Small intestine (tissue), 7 donors: ENCODE results near the gene CLDN10. TPM values are rescaled to one million over a fixed set of nuclear protein-coding genes. Genes with fewer than 3 reads are reported as not detected.

Experiments used
- DNase-seq, 2 donors: peaks; one replicate each; pipeline versions ENCODE4 v3.0.0 to v3.0.0-alpha.2; 2013
- FAIRE-seq: peaks from 2 replicates; lab custom pipeline; 2012; peaks lifted over from hg19 to GRCh38; lab: Jason Lieb, UNC
- H3K27ac ChIP-seq, 3 donors: one replicate each; pipeline ENCODE4 v1.5.1; 2013; ENCODE audit warnings: low read length in 2 of 3, mild to moderate bottlenecking in 2 of 3, control low read depth in 1 of 3, inconsistent platforms in 1 of 3, low read depth in 1 of 3, moderate library complexity in 1 of 3
- H3K27me3 ChIP-seq, 3 donors: one replicate each; pipeline ENCODE4 v1.6.1; 2013; ENCODE audit warnings: low read length in 3 of 3, inconsistent platforms in 1 of 3; ENCODE audit not compliant: control insufficient read depth in 3 of 3, insufficient read depth in 3 of 3
- H3K36me3 ChIP-seq, 3 donors: one replicate each; pipeline ENCODE4 v1.6.1; 2013; ENCODE audit warnings: low read length in 3 of 3, inconsistent platforms in 1 of 3, low read depth in 1 of 3, mild to moderate bottlenecking in 1 of 3, moderate library complexity in 1 of 3; ENCODE audit not compliant: control insufficient read depth in 3 of 3, insufficient read depth in 2 of 3
- H3K4me1 ChIP-seq, 3 donors: one replicate each; pipeline ENCODE4 v1.6.1; 2013; ENCODE audit warnings: low read length in 2 of 3, inconsistent platforms in 1 of 3, low read depth in 1 of 3, mild to moderate bottlenecking in 1 of 3, moderate library complexity in 1 of 3; ENCODE audit not compliant: control insufficient read depth in 3 of 3, insufficient read depth in 2 of 3
- H3K4me3 ChIP-seq, 3 donors: one replicate each; pipeline ENCODE4 v1.5.1; 2013; ENCODE audit warnings: low read length in 3 of 3, control low read depth in 1 of 3, inconsistent platforms in 1 of 3, low read depth in 1 of 3, mild to moderate bottlenecking in 1 of 3, moderate library complexity in 1 of 3
- H3K9me3 ChIP-seq, 2 donors: one replicate each; pipeline ENCODE4 v1.6.1; 2013; ENCODE audit warnings: low read depth in 1 of 2, low read length in 1 of 2; ENCODE audit not compliant: control insufficient read depth in 2 of 2, insufficient read depth in 1 of 2
- WGBS, 3 donors: extraction: QIAGEN DNeasy Blood & Tissue Kit; methylation state at CpG; one replicate each; pipeline ENCODE4 v1.1.7; 2013; 5-methylcytosine and 5-hydroxymethylcytosine counted together
- polyA plus RNA-seq, 4 donors: library from polyadenylated mRNA; stranded (reverse) in 3 of 4; unstranded in 1 of 4; fragments of 200-250 nt in 3 of 4; fragments of 120-200 nt in 1 of 4; gene quantifications; one replicate each; pipeline versions ENCODE4 v1.2.1 to v1.2.3, GENCODE V29; 2013
- donor health status: healthy with polysubstance abuse.
- donor health status: control.
- donor health status: control.
- donor health status: Bipolar disorder and iron deficiency.
- donor health status: healthy.

Gene CLDN10
- polyA plus RNA-seq, 4 donors: 0.09 to 0.54 TPM; not detected in 2

DNA sequence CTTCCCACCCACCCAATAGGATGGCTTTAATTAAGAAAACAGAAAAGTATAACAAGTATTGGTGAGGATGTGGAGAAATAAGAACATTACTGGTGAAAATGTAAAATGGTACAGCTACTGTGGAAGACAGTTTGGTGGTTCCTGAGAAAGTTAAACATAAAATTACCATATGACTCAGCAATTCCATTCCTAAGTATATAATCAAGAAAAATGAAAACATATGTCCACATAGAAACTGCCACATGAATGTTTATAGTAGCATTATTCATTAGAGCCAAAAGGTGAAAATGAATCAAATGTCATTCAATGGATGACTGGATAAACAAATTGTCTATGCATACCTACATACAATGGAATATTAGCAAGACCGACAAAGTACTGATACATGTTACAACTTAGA lies 75.1 kb downstream of the CLDN10 start:
- DNase-seq: no peak
- 97 to 100% (median 97%) methylated on average over 1 of the region's 1 CpG for WGBS, 3 donors
- no peak overlapping the region for H3K4me3 ChIP-seq
- H3K9me3 ChIP-seq: no peaks in the 10 kb centered on the region
- H3K27ac ChIP-seq: no peak overlapping the region
- H3K27me3 ChIP-seq: peaks cover 0 to 4% (median 0%) of the 10 kb centered on the region in 3 donors
- no peak for FAIRE-seq
- peaks cover 0 to 13% (median 0%) of the 10 kb centered on the region in 3 donors for H3K36me3 ChIP-seq
- H3K4me1 ChIP-seq: no peaks in the 10 kb centered on the region

DNA sequence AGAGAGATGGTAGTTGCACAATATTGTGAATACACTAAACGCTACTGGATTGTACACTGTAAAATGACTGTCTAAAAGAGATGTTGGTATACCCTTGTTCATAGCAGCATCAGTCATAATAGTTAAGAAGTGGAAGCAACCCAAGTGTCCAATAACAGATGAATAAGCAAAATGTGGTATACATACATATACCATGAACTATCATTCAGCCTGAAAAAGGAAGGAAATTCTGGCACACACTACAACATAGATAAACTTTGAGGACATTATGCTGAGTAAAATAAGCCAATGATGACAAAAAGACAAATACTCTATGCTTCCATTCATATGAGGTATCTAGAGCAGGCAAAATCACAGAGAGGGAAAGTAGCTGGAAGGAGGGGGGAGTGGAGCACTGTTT lies 76.0 kb downstream of the CLDN10 start:
- H3K27me3 ChIP-seq: peaks cover 0 to 4% (median 0%) of the 10 kb centered on the region in 3 donors
- 89 to 97% (median 94%) methylated on average over 1 of the region's 1 CpG for WGBS, 3 donors

DNA sequence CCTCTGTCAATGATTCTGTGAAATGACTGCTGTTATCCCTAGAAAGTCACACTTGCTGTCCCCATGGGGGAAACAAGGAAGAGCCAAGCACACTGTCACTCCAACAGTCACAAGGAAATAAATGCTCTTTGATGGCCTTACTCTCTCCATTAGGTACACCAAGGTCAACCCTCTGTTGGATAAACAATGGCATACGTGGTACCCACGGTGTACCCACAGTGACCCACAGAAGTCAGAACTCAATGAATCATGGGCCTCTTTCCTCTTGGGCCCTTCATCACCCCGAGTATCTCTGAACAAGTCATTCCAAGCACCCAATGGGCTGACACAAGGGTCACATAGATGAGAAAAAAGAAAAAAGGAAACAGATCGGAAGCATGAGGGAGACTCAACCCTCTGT lies 76.6 kb downstream of the CLDN10 start:
- Histone ChIP-seq H3K4me3 (no peak overlapping the region), H3K36me3 (peaks cover 0 to 13% (median 0%) of the 10 kb centered on the region in 3 donors), H3K27ac (no peak overlapping the region), H3K4me1 (no peaks in the 10 kb centered on the region), H3K27me3 (peaks cover 0 to 4% (median 0%) of the 10 kb centered on the region in 3 donors), H3K9me3 (no peaks in the 10 kb centered on the region)
- DNase-seq (no peak), FAIRE-seq (no peak)
- WGBS, 3 donors: 73 to 81% (median 78%) methylated on average over 4 of the region's 4 CpGs

More for the DNA sequence above, 76.0 kb downstream of the CLDN10 start:
- Histone ChIP-seq H3K9me3 (no peaks in the 10 kb centered on the region), H3K4me1 (no peaks in the 10 kb centered on the region), H3K4me3 (no peak overlapping the region), H3K36me3 (peaks cover 0 to 13% (median 0%) of the 10 kb centered on the region in 3 donors), H3K27ac (no peak overlapping the region)
- DNase-seq (no peak), FAIRE-seq (no peak)

Other genes starting within 250 kb of the CLDN10 start
- gene DZIP1, start 92.0 kb downstream of the CLDN10 start, polyA plus RNA-seq: 1 to 10 TPM in 3 of 4 donors, not detected in 1; 1.4 to 7.5 (median 3.2) TPM
- 10 to 100 TPM in 2 of 4 donors, 1 to 10 TPM in 2; 8.7 to 50.3 (median 19.3) TPM for gene DNAJC3, start 124.4 kb downstream of the CLDN10 start, polyA plus RNA-seq